Spleen (tissue), 11 donors: ENCODE data around the gene CDS2. TPM values are rescaled to one million over a fixed set of nuclear protein-coding genes. Genes with fewer than 3 reads are reported as not detected.

ENCODE experiments used
- DNase-seq: peaks from one replicate; pipeline ENCODE4 v3.0.0-alpha.2; 2020
- H3K27ac ChIP-seq, 8 donors: fragments of 200-600 bp; sonication (generic) in 7 of 8; 1 replicate in 4 of 8; 2 replicates in 4 of 8; pipeline versions ENCODE4 v1.5.0 to v1.8.0; 2016 to 2021; ENCODE audit warnings: inconsistent platforms in 4 of 8, mild to moderate bottlenecking in 4 of 8, moderate library complexity in 1 of 8
- H3K27me3 ChIP-seq, 7 donors: fragments of 200-600 bp; sonication (generic) in 6 of 7; replicated peaks in 1 of 7; 1 replicate in 4 of 7; 2 replicates in 3 of 7; pipeline versions ENCODE4 v1.5.0 to v1.8.0; 2016 to 2021; ENCODE audit warnings: inconsistent platforms in 3 of 7, mild to moderate bottlenecking in 1 of 7
- H3K36me3 ChIP-seq, 6 donors: fragments of 200-600 bp; sonication (generic) in 5 of 6; 1 replicate in 4 of 6; 2 replicates in 2 of 6; pipeline versions ENCODE4 v1.5.0 to v1.8.0; 2016 to 2021; ENCODE audit warnings: inconsistent platforms in 2 of 6
- H3K4me1 ChIP-seq, 6 donors: fragments of 200-600 bp; sonication (generic) in 5 of 6; 1 replicate in 3 of 6; 2 replicates in 3 of 6; pipeline versions ENCODE4 v1.5.0 to v1.8.0; 2016 to 2021; ENCODE audit warnings: inconsistent platforms in 3 of 6
- H3K4me3 ChIP-seq, 8 donors: fragments of 200-600 bp; sonication (generic) in 7 of 8; 1 replicate in 4 of 8; 2 replicates in 4 of 8; pipeline versions ENCODE4 v1.5.0 to v1.8.0; 2016 to 2021; ENCODE audit warnings: inconsistent platforms in 4 of 8, mild to moderate bottlenecking in 4 of 8, moderate library complexity in 2 of 8
- H3K9me3 ChIP-seq, 8 donors: fragments of 200-600 bp; sonication (generic) in 7 of 8; 1 replicate in 4 of 8; 2 replicates in 4 of 8; pipeline versions ENCODE4 v1.5.0 to v1.8.0; 2016 to 2021; ENCODE audit warnings: inconsistent platforms in 4 of 8
- POLR2A ChIP-seq, 3 donors: fragments of 450-650 bp; IDR thresholded peaks; one replicate each; pipeline ENCODE4 v1.5.1; 2017; ENCODE audit warnings: antibody characterized with exemption in 3 of 3, mild to moderate bottlenecking in 1 of 3
- POLR2AphosphoS5 ChIP-seq, 3 donors: sonication (generic); formaldehyde crosslinking; IDR thresholded peaks; one replicate each; pipeline ENCODE4 v1.5.1; 2017; ENCODE audit warnings: antibody characterized with exemption in 3 of 3
- WGBS, 5 donors: extraction: QIAGEN DNeasy Blood & Tissue Kit in 3 of 5; methylation state at CpG; one replicate each; pipeline versions ENCODE4 v1.1.5 to v1.1.7; 2013 to 2018; 5-methylcytosine and 5-hydroxymethylcytosine counted together
- intact Hi-C: fragments of 100-400 bp; cut with DNase I; formaldehyde crosslinking; loops from one replicate; pipeline ENCODE4 v1.15.0; 2023; ENCODE audit warnings: low total_unique reads
- polyA plus RNA-seq, 3 donors: library from polyadenylated mRNA; stranded (reverse); fragments of 200-250 nt; gene quantifications; one replicate each; pipeline ENCODE4 v1.2.1, GENCODE V29; 2013
- total RNA-seq, 7 donors: library from RNA; depleted of rRNA in 3 of 7; stranded (reverse); fragments of >200 nt in 3 of 7; fragmentation: NEBNext Ultra II Directional in 4 of 7; extraction: Animal tissue kit (Norgen Biotek cat#: 25700) in 4 of 7; gene quantifications; one replicate each; pipeline versions ENCODE4 v1.1.0 to v1.2.1, GENCODE V29; 2016 to 2021
- TF ChIP-seq, protein P1 (sequence below), 11 experiments: fragments of 200-600 bp in 7 of 11; fragments of 450-650 bp in 4 of 11; sonication (generic) in 4 of 11; IDR thresholded peaks in 8 of 11; conservative IDR thresholded peaks in 3 of 11; 1 replicate in 7 of 11; 2 replicates in 4 of 11; pipeline versions ENCODE4 v1.4.0 to v1.8.0; 2016 to 2021; ENCODE audit warnings: antibody characterized with exemption in 11 of 11, inconsistent platforms in 4 of 11, mild to moderate bottlenecking in 1 of 11
- donor health status: healthy with polysubstance abuse.
- donor health status: DM: no; HTN: no; CAD: no; lungs with moderate emphysema.
- donor health status: DM: no; HTN: no; CAD: no.
- donor health status: Bipolar disorder and iron deficiency.
- donor health status: healthy.
- donor health status: DM: no; HTN: no; CAD: no.
- donor health status: DM: yes; HTN: yes; CAD: no.

CDS2 gene
- total and polyA plus RNA-seq, 10 donors: 6.9 to 61.8 (median 41.9) TPM

DNA sequence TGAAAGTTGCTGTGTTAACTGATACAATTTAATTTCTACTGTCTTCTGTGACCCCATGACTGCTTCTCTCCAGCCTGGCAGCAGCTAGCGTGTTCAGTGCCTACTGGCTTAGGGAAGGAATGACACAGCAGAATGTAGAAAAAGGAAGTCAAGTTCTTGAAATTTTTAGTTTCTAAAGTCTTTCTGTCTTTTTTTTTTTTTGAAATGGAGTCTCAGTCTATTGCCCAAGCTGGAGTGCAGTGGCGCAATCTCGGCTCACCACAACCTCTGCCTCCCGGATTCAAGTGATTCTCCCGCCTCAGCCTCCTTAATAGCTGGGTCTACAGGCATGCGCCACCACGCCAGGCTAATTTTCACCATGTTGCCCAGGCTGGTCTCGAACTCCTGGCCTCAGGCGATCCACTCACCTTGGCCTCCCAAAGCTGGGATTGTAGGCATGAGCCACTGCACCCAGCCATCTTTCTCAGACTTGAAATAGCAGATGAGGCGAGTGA lies 46.4 kb upstream of the CDS2 start:
- Histone ChIP-seq H3K36me3 (no peaks in the 10 kb centered on the region), H3K27me3 (no peaks in the 10 kb centered on the region), H3K9me3 (no peaks in the 10 kb centered on the region), H3K4me1 (peaks cover 15 to 80% (median 42%) of the 10 kb centered on the region in 6 donors), H3K4me3 (peak overlapping the region in 1 of 8 donors; percentile 62), H3K27ac (peak overlapping the region; percentile 85 to 95 (median 92))
- peak; percentile 90 for DNase-seq
- 49 to 64% (median 55%) methylated on average over 10 of the region's 10 CpGs for WGBS, 5 donors
- intact Hi-C loops: no loop called here
- TF ChIP-seq POLR2AphosphoS5 (IDR thresholded peaks at IDR 0.05) (peak; percentile 29 to 71 (median 42)), POLR2A (IDR thresholded peaks at IDR 0.05) (no peak)
- TF ChIP-seq, protein P1, sequence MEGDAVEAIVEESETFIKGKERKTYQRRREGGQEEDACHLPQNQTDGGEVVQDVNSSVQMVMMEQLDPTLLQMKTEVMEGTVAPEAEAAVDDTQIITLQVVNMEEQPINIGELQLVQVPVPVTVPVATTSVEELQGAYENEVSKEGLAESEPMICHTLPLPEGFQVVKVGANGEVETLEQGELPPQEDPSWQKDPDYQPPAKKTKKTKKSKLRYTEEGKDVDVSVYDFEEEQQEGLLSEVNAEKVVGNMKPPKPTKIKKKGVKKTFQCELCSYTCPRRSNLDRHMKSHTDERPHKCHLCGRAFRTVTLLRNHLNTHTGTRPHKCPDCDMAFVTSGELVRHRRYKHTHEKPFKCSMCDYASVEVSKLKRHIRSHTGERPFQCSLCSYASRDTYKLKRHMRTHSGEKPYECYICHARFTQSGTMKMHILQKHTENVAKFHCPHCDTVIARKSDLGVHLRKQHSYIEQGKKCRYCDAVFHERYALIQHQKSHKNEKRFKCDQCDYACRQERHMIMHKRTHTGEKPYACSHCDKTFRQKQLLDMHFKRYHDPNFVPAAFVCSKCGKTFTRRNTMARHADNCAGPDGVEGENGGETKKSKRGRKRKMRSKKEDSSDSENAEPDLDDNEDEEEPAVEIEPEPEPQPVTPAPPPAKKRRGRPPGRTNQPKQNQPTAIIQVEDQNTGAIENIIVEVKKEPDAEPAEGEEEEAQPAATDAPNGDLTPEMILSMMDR (IDR thresholded peaks at IDR 0.05 in 8 of 11, conservative IDR thresholded peaks at IDR 0.05 in 3 of 11): peak in 1 of 11 experiments; percentile 13

DNA sequence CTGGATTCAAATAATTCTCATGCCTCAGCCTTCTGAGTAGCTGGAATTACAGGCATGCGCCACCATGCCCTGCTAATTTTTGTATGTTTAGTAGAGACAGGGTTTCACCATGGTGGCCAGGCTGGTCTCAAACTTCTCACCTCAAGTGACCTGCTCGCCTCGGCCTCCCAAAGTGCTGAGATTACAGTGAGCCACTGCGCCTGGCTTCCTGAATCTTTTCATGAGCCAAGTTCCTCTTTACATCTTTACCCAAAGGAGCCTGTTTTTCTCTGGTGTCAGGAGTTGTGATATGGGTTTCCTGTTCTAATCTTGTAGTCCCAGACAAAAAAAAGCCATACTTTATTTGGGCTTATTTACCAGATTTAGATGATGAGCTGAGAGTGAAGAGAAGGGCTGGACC lies 41.4 kb upstream of the CDS2 start:
- H3K4me1 ChIP-seq: peaks cover 0 to 58% (median 38%) of the 10 kb centered on the region in 6 donors
- H3K4me3 ChIP-seq: peak overlapping the region in 1 of 8 donors; percentile 50
- H3K27me3 ChIP-seq: no peaks in the 10 kb centered on the region
- no peaks in the 10 kb centered on the region for H3K9me3 ChIP-seq
- peak in 1 of 3 donors; percentile 30 for TF ChIP-seq POLR2AphosphoS5 (IDR thresholded peaks at IDR 0.05)
- no peak for TF ChIP-seq POLR2A (IDR thresholded peaks at IDR 0.05)
- intact Hi-C loops: no loop called here
- 26 to 63% (median 42%) methylated on average over 4 of the region's 4 CpGs for WGBS, 5 donors
- peak overlapping the region in 7 of 8 donors; percentile 41 to 85 (median 68) for H3K27ac ChIP-seq
- DNase-seq: peak; percentile 80
- H3K36me3 ChIP-seq: no peaks in the 10 kb centered on the region

DNA sequence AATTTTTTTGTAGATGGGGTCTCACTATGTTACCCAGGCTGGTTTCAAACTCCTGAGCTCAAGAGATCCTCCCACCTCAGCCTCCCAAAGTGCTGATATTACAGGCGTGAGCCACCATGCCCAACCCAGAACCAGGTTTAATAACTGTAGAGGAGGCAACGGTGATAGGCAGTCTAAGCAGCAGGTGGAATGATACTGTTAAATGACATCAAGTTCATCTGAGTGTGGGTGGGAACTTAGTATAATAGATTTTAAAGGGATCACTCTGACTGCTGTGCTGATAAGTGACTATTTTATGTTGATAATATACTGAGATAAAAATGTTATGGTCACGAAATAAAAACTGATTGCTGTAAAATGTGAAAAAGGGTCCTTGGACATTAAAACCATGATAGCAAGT lies 38.1 kb upstream of the CDS2 start:
- Histone ChIP-seq H3K27ac (peak overlapping the region in 4 of 8 donors; percentile 81 to 92 (median 90)), H3K4me3 (no peak overlapping the region), H3K27me3 (no peaks in the 10 kb centered on the region), H3K36me3 (peaks cover 0 to 7% (median 0%) of the 10 kb centered on the region in 6 donors), H3K9me3 (no peaks in the 10 kb centered on the region), H3K4me1 (peaks cover 0 to 65% (median 31%) of the 10 kb centered on the region in 6 donors)
- no peak for DNase-seq
- intact Hi-C loops: no loop called here
- TF ChIP-seq, protein P1 (IDR thresholded peaks at IDR 0.05 in 8 of 11, conservative IDR thresholded peaks at IDR 0.05 in 3 of 11): no peak
- TF ChIP-seq POLR2AphosphoS5 (IDR thresholded peaks at IDR 0.05) (no peak), POLR2A (IDR thresholded peaks at IDR 0.05) (no peak)
- 68 to 93% (median 90%) methylated on average over 3 of the region's 3 CpGs for WGBS, 5 donors

DNA sequence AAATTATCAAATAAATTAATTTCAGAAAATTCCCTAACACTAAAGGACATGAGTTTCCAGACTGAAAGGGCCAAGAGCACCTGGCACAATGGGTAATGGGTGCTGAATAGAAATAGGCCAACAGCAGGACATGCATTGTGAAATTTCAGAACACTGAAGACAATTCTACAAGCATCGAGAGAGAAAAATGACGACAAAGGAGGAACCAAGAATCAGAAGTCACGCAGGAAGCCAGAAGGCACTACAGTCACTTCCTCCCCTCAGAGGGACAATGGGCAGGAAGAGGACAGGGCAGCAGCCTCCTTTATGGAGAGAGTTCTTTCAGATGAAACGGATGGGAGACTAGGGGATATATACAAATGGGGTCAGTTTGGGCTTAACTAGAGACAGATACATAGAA lies 36.6 kb upstream of the CDS2 start:
- Histone ChIP-seq H3K27me3 (no peaks in the 10 kb centered on the region), H3K27ac (peak overlapping the region; percentile 55 to 92 (median 85)), H3K36me3 (peaks cover 0 to 7% (median 0%) of the 10 kb centered on the region in 6 donors), H3K4me3 (peak overlapping the region in 1 of 8 donors; percentile 56), H3K4me1 (peaks cover 0 to 56% (median 28%) of the 10 kb centered on the region in 6 donors), H3K9me3 (no peaks in the 10 kb centered on the region)
- WGBS, 5 donors: 10 to 19% (median 12%) methylated on average over 4 of the region's 4 CpGs
- DNase-seq: peak; percentile 81
- intact Hi-C loops: no loop called here
- TF ChIP-seq, protein P1 (IDR thresholded peaks at IDR 0.05 in 8 of 11, conservative IDR thresholded peaks at IDR 0.05 in 3 of 11): peak in 1 of 11 experiments; percentile 5
- TF ChIP-seq POLR2AphosphoS5 (IDR thresholded peaks at IDR 0.05): peak in 1 of 3 donors; percentile 92
- TF ChIP-seq POLR2A (IDR thresholded peaks at IDR 0.05): no peak
